GM12872 (cell line): ENCODE results near the gene FGR.

ENCODE experiments used
- CTCF ChIP-seq: IDR thresholded peaks from 3 replicates; pipeline ENCODE4 v1.5.1; 2011; ENCODE audit warnings: low read depth, mild to moderate bottlenecking, low read length, moderate library complexity; ENCODE audit not compliant: insufficient read depth

The FGR gene

GRCh38 chr1:27605796-27606707 is 28.9 kb downstream of the FGR start:
- peak; percentile 84 for TF ChIP-seq CTCF

- TF ChIP-seq CTCF, result no peak
These were observed 29.7 kb downstream of the FGR start for GRCh38 chr1:27605300-27605766.

- TF ChIP-seq CTCF, result no peak
These were observed 30.2 kb downstream of the FGR start for GRCh38 chr1:27604579-27605299.

GRCh38 chr1:27603681-27604578 is 31.1 kb downstream of the FGR start, which contains the start of gene AHDC1:
AHDC1 (minus strand) TSS chr1:27604144; CDS start chr1:27552115, 52,029 bp downstream.
- TF ChIP-seq CTCF, result no peak

- TF ChIP-seq CTCF, result no peak
These were observed 31.7 kb downstream of the FGR start for GRCh38 chr1:27603309-27603680.

- no peak for TF ChIP-seq CTCF
These were observed 32.3 kb downstream of the FGR start for GRCh38 chr1:27602462-27603308.
